IMR-90 (cell line): ENCODE data around the gene IQSEC3. TPM values are rescaled to one million over a fixed set of nuclear protein-coding genes. Genes with fewer than 3 reads are reported as not detected.

Experiments used
- ATAC-seq: fragments of 200-7000 bp; cut with Tn5 transposase; 2 replicates; pipeline ENCODE4 v1.9.1; 2020; ENCODE audit warnings: low read depth, mild to moderate bottlenecking, moderate library complexity
- BruUV-seq: library from RNA; stranded (reverse); fragments of 400-500 nt; replicated peaks from 2 replicates; lab custom pipeline; 2021; lab: Mats Ljungman, UMichigan
- CTCF ChIA-PET: fragments of 300-600 bp; formaldehyde crosslinking; extraction: SDS; loops from one replicate; lab custom pipeline; 2021; ENCODE audit warnings: antibody characterized with exemption; lab: Yijun Ruan, JAX
- POLR2A ChIA-PET: fragments of 300-600 bp; sonication (Branson Sonifier 250); formaldehyde crosslinking; loops from one replicate; lab custom pipeline; 2022; ENCODE audit warnings: antibody characterized with exemption; ENCODE audit not compliant: unreplicated experiment; lab: Charles Lee
- DNase-seq: peaks from one replicate; pipeline ENCODE4 v3.0.0; 2013
- H2AFZ ChIP-seq: replicated peaks from 2 replicates; pipeline ENCODE3; 2013; ENCODE audit warnings: low read length, mild to moderate bottlenecking; ENCODE audit not compliant: poor library complexity
- H2AK5ac ChIP-seq: 2 replicates; pipeline ENCODE4 v1.6.1; 2013; ENCODE audit warnings: low read depth, low read length, inconsistent platforms
- H2AK9ac ChIP-seq: replicated peaks from 2 replicates; pipeline ENCODE3; 2013; ENCODE audit warnings: mild to moderate bottlenecking, low read depth, low read length, moderate library complexity; ENCODE audit not compliant: poor library complexity
- H2BK120ac ChIP-seq: 2 replicates; pipeline ENCODE4 v1.6.1; 2013; ENCODE audit warnings: low read depth, low read length, inconsistent platforms
- H2BK15ac ChIP-seq: 3 replicates; pipeline ENCODE4 v1.6.1; 2013; ENCODE audit warnings: low read depth, low read length, inconsistent platforms
- H2BK20ac ChIP-seq: 2 replicates; pipeline ENCODE4 v1.6.1; 2013; ENCODE audit warnings: low read depth, mild to moderate bottlenecking, inconsistent platforms, low read length, moderate library complexity
- H2BK5ac ChIP-seq: 2 replicates; pipeline ENCODE4 v1.6.1; 2013; ENCODE audit warnings: mild to moderate bottlenecking, low read depth, low read length, inconsistent platforms; ENCODE audit not compliant: poor library complexity, severe bottlenecking
- H3K14ac ChIP-seq: replicated peaks from 2 replicates; pipeline ENCODE4 v1.6.1; 2013; ENCODE audit warnings: low read depth, low read length, inconsistent platforms
- H3K18ac ChIP-seq: 2 replicates; pipeline ENCODE4 v1.6.1; 2013; ENCODE audit warnings: low read depth, low read length, control low read depth
- H3K23ac ChIP-seq: 2 replicates; pipeline ENCODE4 v1.6.1; 2013; ENCODE audit warnings: low read depth, low read length, inconsistent platforms
- H3K27ac ChIP-seq: 2 replicates; pipeline ENCODE4 v1.5.1; 2013; ENCODE audit warnings: mild to moderate bottlenecking, control low read depth, low read length; ENCODE audit not compliant: insufficient read depth
- H3K27me3 ChIP-seq: 2 replicates; pipeline ENCODE4 v1.6.1; 2013; ENCODE audit warnings: low read length; ENCODE audit not compliant: control insufficient read depth, insufficient read depth
- H3K36me3 ChIP-seq: 2 replicates; pipeline ENCODE4 v1.6.1; 2013; ENCODE audit warnings: low read length, mixed read lengths; ENCODE audit not compliant: control insufficient read depth, insufficient read depth
- H3K4ac ChIP-seq: 2 replicates; pipeline ENCODE4 v1.6.1; 2013; ENCODE audit warnings: low read depth, low read length, inconsistent platforms
- H3K4me1 ChIP-seq: 2 replicates; pipeline ENCODE4 v1.6.1; 2013; ENCODE audit warnings: low read length, mixed read lengths; ENCODE audit not compliant: control insufficient read depth, insufficient read depth
- H3K4me2 ChIP-seq: 2 replicates; pipeline ENCODE4 v1.6.1; 2013; ENCODE audit warnings: low read depth, mild to moderate bottlenecking, control low read depth, low read length, moderate library complexity
- H3K4me3 ChIP-seq: 2 replicates; pipeline ENCODE4 v1.5.1; 2013; ENCODE audit warnings: low read depth, mild to moderate bottlenecking, control low read depth, low read length, moderate library complexity; ENCODE audit not compliant: insufficient read depth
- H3K56ac ChIP-seq: 2 replicates; pipeline ENCODE4 v1.6.1; 2013; ENCODE audit warnings: low read length, inconsistent platforms; ENCODE audit not compliant: insufficient read depth; ENCODE audit errors: extremely low read depth
- H3K79me1 ChIP-seq, 2 experiments: 2 replicates each; pipeline ENCODE4 v1.6.1; 2013; ENCODE audit warnings: low read length in 2 of 2, inconsistent platforms in 1 of 2, low read depth in 1 of 2
- H3K9ac ChIP-seq: 2 replicates; pipeline ENCODE4 v1.6.1; 2013; ENCODE audit warnings: low read depth, low read length, control low read depth
- H3K9me1 ChIP-seq: 2 replicates; pipeline ENCODE4 v1.6.1; 2013; ENCODE audit warnings: low read length, inconsistent platforms; ENCODE audit not compliant: insufficient read depth
- H3K9me3 ChIP-seq: 2 replicates; pipeline ENCODE4 v1.6.1; 2013; ENCODE audit warnings: low read length; ENCODE audit not compliant: control insufficient read depth, insufficient read depth
- H4K20me1 ChIP-seq: 2 replicates; pipeline ENCODE4 v1.6.1; 2013; ENCODE audit warnings: low read length, inconsistent platforms; ENCODE audit not compliant: insufficient read depth
- H4K5ac ChIP-seq: 2 replicates; pipeline ENCODE4 v1.6.1; 2013; ENCODE audit warnings: mild to moderate bottlenecking, low read depth, low read length, control low read depth
- H4K8ac ChIP-seq, 2 experiments: 2 replicates each; pipeline ENCODE4 v1.6.1; 2013; ENCODE audit warnings: low read depth in 2 of 2, low read length in 2 of 2, control low read depth in 1 of 2, inconsistent platforms in 1 of 2
- H4K91ac ChIP-seq: 2 replicates; pipeline ENCODE4 v1.6.1; 2013; ENCODE audit warnings: low read depth, low read length, inconsistent platforms; ENCODE audit not compliant: insufficient read depth
- BHLHE40 ChIP-seq: fragments of 150-350 bp; IDR thresholded peaks from 2 replicates; pipeline ENCODE4 v1.6.1; 2016; ENCODE audit warnings: mild to moderate bottlenecking, low read depth, low read length
- CHD1 ChIP-seq: IDR thresholded peaks from 2 replicates; pipeline ENCODE4 v1.6.1; 2012; ENCODE audit warnings: low read depth, low read length, improper control_type of control experiment
- FOS ChIP-seq: fragments of 150-350 bp; IDR thresholded peaks from 2 replicates; pipeline ENCODE4 v1.6.1; 2016; ENCODE audit warnings: low read depth, low read length
- MAFK ChIP-seq: IDR thresholded peaks from 2 replicates; pipeline ENCODE4 v1.6.1; 2012; ENCODE audit warnings: low read depth, low read length, improper control_type of control experiment
- MAZ ChIP-seq: IDR thresholded peaks from 2 replicates; pipeline ENCODE4 v1.6.1; 2012; ENCODE audit warnings: low read depth, mild to moderate bottlenecking, low read length, improper control_type of control experiment, moderate library complexity, borderline replicate concordance
- MXI1 ChIP-seq: IDR thresholded peaks from 2 replicates; pipeline ENCODE4 v1.6.1; 2012; ENCODE audit warnings: low read depth, mild to moderate bottlenecking, low read length, moderate library complexity, borderline replicate concordance
- NFE2L2 ChIP-seq: fragments of 150-350 bp; IDR thresholded peaks from 2 replicates; pipeline ENCODE4 v1.6.1; 2016; ENCODE audit warnings: low read depth, mild to moderate bottlenecking, low read length
- RAD21 ChIP-seq: IDR thresholded peaks from 2 replicates; pipeline ENCODE4 v1.6.1; 2012; ENCODE audit warnings: low read length, improper control_type of control experiment
- RCOR1 ChIP-seq: IDR thresholded peaks from 2 replicates; pipeline ENCODE4 v1.6.1; 2012; ENCODE audit warnings: mild to moderate bottlenecking, low read length, improper control_type of control experiment; ENCODE audit not compliant: insufficient replicate concordance
- RFX5 ChIP-seq: IDR thresholded peaks from 2 replicates; pipeline ENCODE4 v1.8.0; 2012; ENCODE audit warnings: low read depth, mild to moderate bottlenecking, low read length, moderate library complexity
- WGBS, 2 experiments: methylation state at CpG; one replicate each; pipeline versions ENCODE4 v1.1.5 to v1.1.7; 2013; ENCODE audit warnings: missing lambda C conversion rate in 2 of 2; ENCODE audit not compliant: insufficient read length in 1 of 2; ENCODE audit errors: extremely low coverage in 2 of 2; 5-methylcytosine and 5-hydroxymethylcytosine counted together
- dilution Hi-C: fragments of 300-500 bp; cut with HindIII; formaldehyde crosslinking; loops from one replicate; pipeline ENCODE4 v1.14.3; 2018; ENCODE audit warnings: low sequenced_read_pairs; ENCODE audit not compliant: unreplicated experiment
- in situ Hi-C: fragments of 300-500 bp; cut with MboI; formaldehyde crosslinking; loops from 3 replicates; pipeline ENCODE4 v1.14.3; 2019; ENCODE audit warnings: low sequenced_read_pairs, inconsistent platforms, mixed read lengths
- intact Hi-C: fragments of 100-400 bp; cut with micrococcal nuclease; formaldehyde crosslinking; loops from 2 replicates; pipeline ENCODE4 v1.10.0; 2022
- polyA plus RNA-seq, 3 experiments: library from polyadenylated mRNA; depleted of rRNA; stranded (reverse); fragments of >200 nt; gene quantifications; 2 replicates each; pipeline ENCODE4 v1.2.3, GENCODE V29; 2012; ENCODE audit warnings: low replicate concordance in 1 of 3
- total RNA-seq: library from RNA; depleted of rRNA; stranded (reverse); fragments of >200 nt; gene quantifications from 2 replicates; pipeline ENCODE4 v1.2.3, GENCODE V29; 2012
- TF ChIP-seq, protein P1 (sequence below): fragments of 150-350 bp; IDR thresholded peaks from 2 replicates; pipeline ENCODE4 v1.6.1; 2017; ENCODE audit warnings: mild to moderate bottlenecking, antibody characterized with exemption, low read length, low read depth
- TF ChIP-seq, protein P2 (sequence below): conservative IDR thresholded peaks from 2 replicates; pipeline ENCODE4 v1.5.1; 2012; ENCODE audit warnings: mild to moderate bottlenecking, low read depth, low read length, improper control_type of control experiment
- TF ChIP-seq, protein P3 (sequence below): fragments of 150-350 bp; IDR thresholded peaks from 2 replicates; pipeline ENCODE4 v1.6.1; 2016; ENCODE audit warnings: low read depth, mild to moderate bottlenecking, low read length, moderate library complexity, borderline replicate concordance

Gene IQSEC3
- total and polyA plus RNA-seq, 2 of the 4 experiments (the other 2 are of a cell fraction) = 0.10 TPM; not detected in 1

DNA sequence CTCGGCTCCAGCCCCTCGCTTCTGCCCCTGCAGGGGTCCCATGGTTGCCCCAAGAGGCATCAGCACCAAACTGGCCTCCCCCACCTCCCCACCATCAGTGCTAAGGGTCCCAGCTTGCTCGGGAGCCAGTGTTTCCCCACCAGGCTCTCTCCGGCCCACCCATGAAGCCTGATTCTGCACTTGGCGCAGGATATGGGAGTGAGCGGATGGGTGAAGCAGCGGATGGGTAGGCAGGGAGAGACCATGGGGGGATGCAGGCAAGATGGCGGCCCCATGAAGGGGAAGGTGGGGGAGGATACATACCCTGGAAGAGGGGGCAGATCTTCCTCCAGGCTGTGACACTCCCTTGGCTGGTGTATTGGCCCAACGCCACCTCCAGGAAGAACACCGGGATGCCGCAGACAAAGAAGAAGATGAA is 137.7 kb downstream of the IQSEC3 start:
- Histone ChIP-seq H3K27ac (no peak overlapping the region), H2BK15ac (no peak overlapping the region), H4K8ac (no peak overlapping the region), H3K27me3 (peaks cover 63% of the 10 kb centered on the region), H3K36me3 (no peaks in the 10 kb centered on the region), H3K4me2 (peak overlapping the region; percentile 99; the same call in 1 of the 2 replicates), H3K23ac (peak overlapping the region; percentile 35; the same call in 1 of the 2 replicates), H4K20me1 (no peaks in the 10 kb centered on the region), H3K56ac (no peak overlapping the region), H2BK120ac (no peak overlapping the region), H3K9ac (no peak overlapping the region), H3K9me3 (no peaks in the 10 kb centered on the region), H2AK5ac (no peak overlapping the region), H3K4ac (no peak overlapping the region), H2AFZ (no peak overlapping the region), H3K18ac (no peak overlapping the region), H3K4me3 (no peak overlapping the region), H2AK9ac (no peak overlapping the region), H2BK20ac (no peak overlapping the region), H3K79me1 (no peaks in the 10 kb centered on the region), H3K14ac (no peak overlapping the region), H3K4me1 (peaks cover 3% of the 10 kb centered on the region), H4K91ac (no peak overlapping the region), H4K5ac (no peak overlapping the region), H3K9me1 (peaks cover 6% of the 10 kb centered on the region; the same call in 1 of the 2 replicates), H2BK5ac (no peak overlapping the region)
- in situ Hi-C loops = no loop called here
- no TSS peak for BruUV-seq
- CTCF ChIA-PET = no interaction called here
- intact Hi-C loops = no loop called here
- TF ChIP-seq, protein P1, sequence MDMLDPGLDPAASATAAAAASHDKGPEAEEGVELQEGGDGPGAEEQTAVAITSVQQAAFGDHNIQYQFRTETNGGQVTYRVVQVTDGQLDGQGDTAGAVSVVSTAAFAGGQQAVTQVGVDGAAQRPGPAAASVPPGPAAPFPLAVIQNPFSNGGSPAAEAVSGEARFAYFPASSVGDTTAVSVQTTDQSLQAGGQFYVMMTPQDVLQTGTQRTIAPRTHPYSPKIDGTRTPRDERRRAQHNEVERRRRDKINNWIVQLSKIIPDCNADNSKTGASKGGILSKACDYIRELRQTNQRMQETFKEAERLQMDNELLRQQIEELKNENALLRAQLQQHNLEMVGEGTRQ = no peak
- TF ChIP-seq FOS (no peak), RFX5 (no peak), MXI1 (no peak), MAZ (no peak), CHD1 (no peak), BHLHE40 (no peak), NFE2L2 (no peak), RAD21 (no peak), RCOR1 (no peak), MAFK (no peak)
- TF ChIP-seq, protein P2, sequence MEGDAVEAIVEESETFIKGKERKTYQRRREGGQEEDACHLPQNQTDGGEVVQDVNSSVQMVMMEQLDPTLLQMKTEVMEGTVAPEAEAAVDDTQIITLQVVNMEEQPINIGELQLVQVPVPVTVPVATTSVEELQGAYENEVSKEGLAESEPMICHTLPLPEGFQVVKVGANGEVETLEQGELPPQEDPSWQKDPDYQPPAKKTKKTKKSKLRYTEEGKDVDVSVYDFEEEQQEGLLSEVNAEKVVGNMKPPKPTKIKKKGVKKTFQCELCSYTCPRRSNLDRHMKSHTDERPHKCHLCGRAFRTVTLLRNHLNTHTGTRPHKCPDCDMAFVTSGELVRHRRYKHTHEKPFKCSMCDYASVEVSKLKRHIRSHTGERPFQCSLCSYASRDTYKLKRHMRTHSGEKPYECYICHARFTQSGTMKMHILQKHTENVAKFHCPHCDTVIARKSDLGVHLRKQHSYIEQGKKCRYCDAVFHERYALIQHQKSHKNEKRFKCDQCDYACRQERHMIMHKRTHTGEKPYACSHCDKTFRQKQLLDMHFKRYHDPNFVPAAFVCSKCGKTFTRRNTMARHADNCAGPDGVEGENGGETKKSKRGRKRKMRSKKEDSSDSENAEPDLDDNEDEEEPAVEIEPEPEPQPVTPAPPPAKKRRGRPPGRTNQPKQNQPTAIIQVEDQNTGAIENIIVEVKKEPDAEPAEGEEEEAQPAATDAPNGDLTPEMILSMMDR = no peak
- TF ChIP-seq, protein P3, sequence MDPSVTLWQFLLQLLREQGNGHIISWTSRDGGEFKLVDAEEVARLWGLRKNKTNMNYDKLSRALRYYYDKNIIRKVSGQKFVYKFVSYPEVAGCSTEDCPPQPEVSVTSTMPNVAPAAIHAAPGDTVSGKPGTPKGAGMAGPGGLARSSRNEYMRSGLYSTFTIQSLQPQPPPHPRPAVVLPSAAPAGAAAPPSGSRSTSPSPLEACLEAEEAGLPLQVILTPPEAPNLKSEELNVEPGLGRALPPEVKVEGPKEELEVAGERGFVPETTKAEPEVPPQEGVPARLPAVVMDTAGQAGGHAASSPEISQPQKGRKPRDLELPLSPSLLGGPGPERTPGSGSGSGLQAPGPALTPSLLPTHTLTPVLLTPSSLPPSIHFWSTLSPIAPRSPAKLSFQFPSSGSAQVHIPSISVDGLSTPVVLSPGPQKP = no peak
- POLR2A ChIA-PET = no interaction called here
- WGBS, 2 experiments = 73% methylated on average over 3 of the region's 11 CpGs; no CpG with 5 or more reads in 1 of the 2 experiments
- ATAC-seq (no peak), DNase-seq (no peak)
- dilution Hi-C loops = no loop called here
